Measurements from ENCODE around the gene ANGEL1. TPM values are rescaled to one million over a fixed set of nuclear protein-coding genes. Genes with fewer than 3 reads are reported as not detected.

The ANGEL1 gene
- total and polyA plus RNA-seq, 2 donors from 2014 or later, result 6.3 to 21.5 TPM

- Histone ChIP-seq H3K9me3 (ENCODE audit: control insufficient read depth in 2 of 3, insufficient read depth in 1 of 3, low read length in 3 of 3) (no peaks in the 10 kb centered on the region), H3K27me3 (ENCODE audit: control insufficient read depth, insufficient read depth, low read length) (no peaks in the 10 kb centered on the region), H3K9ac (ENCODE audit: low read length in 3 of 3) (no peak overlapping the region), H3K27ac (ENCODE audit: low read depth in 2 of 2, low read length in 2 of 2) (no peak overlapping the region), H3K4me1 (ENCODE audit: control insufficient read depth in 2 of 3, insufficient read depth in 2 of 3, low read depth in 1 of 3, low read length in 3 of 3) (peaks cover 0 to 9% (median 0%) of the 10 kb centered on the region in 3 donors), H3K36me3 (ENCODE audit: control insufficient read depth in 2 of 3, insufficient read depth in 3 of 3, low read length in 3 of 3) (peaks cover 0 to 3% (median 3%) of the 10 kb centered on the region in 3 donors), H3K4me3 (ENCODE audit: low read length in 3 of 3) (no peak overlapping the region)
- DNase-seq (no peak), FAIRE-seq (no peak)
- no peak for TF ChIP-seq CTCF (IDR thresholded peaks at IDR 0.05; ENCODE audit: borderline replicate concordance, extremely low read depth, insufficient read depth)
- intact Hi-C loops (cut with DNase I), result no loop called here
Observed at GRCh38 chr14:76780058-76780345, 32.7 kb downstream of the ANGEL1 start.

GRCh38 chr14:76779221-76780057, 33.2 kb downstream of the ANGEL1 start:
- no peak overlapping the region for H3K9ac ChIP-seq (ENCODE audit: low read length in 3 of 3)
- peak in 1 of 5 donors; percentile 32 for DNase-seq
- intact Hi-C loops (cut with DNase I), result no loop called here
- no peak for TF ChIP-seq CTCF (IDR thresholded peaks at IDR 0.05; ENCODE audit: borderline replicate concordance, extremely low read depth, insufficient read depth)
- no peak overlapping the region for H3K27ac ChIP-seq (ENCODE audit: low read depth in 2 of 2, low read length in 2 of 2)
- no peak for FAIRE-seq
- H3K9me3 ChIP-seq (ENCODE audit: control insufficient read depth in 2 of 3, insufficient read depth in 1 of 3, low read length in 3 of 3), result no peaks in the 10 kb centered on the region
- H3K27me3 ChIP-seq (ENCODE audit: control insufficient read depth, insufficient read depth, low read length), result no peaks in the 10 kb centered on the region
- peaks cover 0 to 9% (median 0%) of the 10 kb centered on the region in 3 donors for H3K4me1 ChIP-seq (ENCODE audit: control insufficient read depth in 2 of 3, insufficient read depth in 2 of 3, low read depth in 1 of 3, low read length in 3 of 3)
- H3K36me3 ChIP-seq (ENCODE audit: control insufficient read depth in 2 of 3, insufficient read depth in 3 of 3, low read length in 3 of 3), result peaks cover 0 to 3% (median 3%) of the 10 kb centered on the region in 3 donors
- no peak overlapping the region for H3K4me3 ChIP-seq (ENCODE audit: low read length in 3 of 3)

- Histone ChIP-seq H3K9me3 (ENCODE audit: control insufficient read depth in 2 of 3, insufficient read depth in 1 of 3, low read length in 3 of 3) (no peaks in the 10 kb centered on the region), H3K36me3 (ENCODE audit: control insufficient read depth in 2 of 3, insufficient read depth in 3 of 3, low read length in 3 of 3) (peaks cover 0 to 3% (median 3%) of the 10 kb centered on the region in 3 donors), H3K4me1 (ENCODE audit: control insufficient read depth in 2 of 3, insufficient read depth in 2 of 3, low read depth in 1 of 3, low read length in 3 of 3) (peaks cover 0 to 11% (median 0%) of the 10 kb centered on the region in 3 donors), H3K4me3 (ENCODE audit: low read length in 3 of 3) (no peak overlapping the region), H3K27ac (ENCODE audit: low read depth in 2 of 2, low read length in 2 of 2) (no peak overlapping the region), H3K9ac (ENCODE audit: low read length in 3 of 3) (no peak overlapping the region), H3K27me3 (ENCODE audit: control insufficient read depth, insufficient read depth, low read length) (no peaks in the 10 kb centered on the region)
- intact Hi-C loops (cut with DNase I), result no loop called here
- TF ChIP-seq CTCF (IDR thresholded peaks at IDR 0.05; ENCODE audit: borderline replicate concordance, extremely low read depth, insufficient read depth), result no peak
- FAIRE-seq, result no peak
- DNase-seq, result no peak
Observed at GRCh38 chr14:76778546-76779215, 34.0 kb downstream of the ANGEL1 start.
